GM12875 (cell line): ENCODE results near the gene MAP3K12.

Source experiments
- H3K4me3 ChIP-seq: one replicate; pipeline ENCODE4 v1.5.1; 2011; ENCODE audit warnings: low read depth, low read length, control low read depth
- CTCF ChIP-seq: IDR thresholded peaks from 2 replicates; pipeline ENCODE4 v1.5.1; 2011; ENCODE audit warnings: low read depth, mild to moderate bottlenecking, control low read depth, inconsistent platforms, low read length, moderate library complexity, borderline replicate concordance; ENCODE audit not compliant: insufficient read depth

MAP3K12 gene

GRCh38 chr12:53516758-53517455 is 17.6 kb upstream of the MAP3K12 start:
- no peak overlapping the region for H3K4me3 ChIP-seq
- TF ChIP-seq CTCF, result no peak

GRCh38 chr12:53515291-53515680 is 16.0 kb upstream of the MAP3K12 start:
- H3K4me3 ChIP-seq, result no peak overlapping the region
- no peak for TF ChIP-seq CTCF

- H3K4me3 ChIP-seq, result no peak overlapping the region
- no peak for TF ChIP-seq CTCF
Observed at GRCh38 chr12:53514628-53515290, 15.5 kb upstream of the MAP3K12 start.

- no peak overlapping the region for H3K4me3 ChIP-seq
- TF ChIP-seq CTCF, result no peak
Observed at GRCh38 chr12:53513712-53514410, 14.6 kb upstream of the MAP3K12 start.

GRCh38 chr12:53510181-53510812 is 11.0 kb upstream of the MAP3K12 start:
- no peak overlapping the region for H3K4me3 ChIP-seq
- no peak for TF ChIP-seq CTCF

- H3K4me3 ChIP-seq, result no peak overlapping the region
- TF ChIP-seq CTCF, result peak; percentile 85
Observed at GRCh38 chr12:53508534-53509170, 9.4 kb upstream of the MAP3K12 start.
